ENCODE measurements around the gene GPRIN3. TPM values are rescaled to one million over a fixed set of nuclear protein-coding genes. Genes with fewer than 3 reads are reported as not detected.

GPRIN3 gene
- total and polyA plus RNA-seq, 2 experiments from 2014 or later, result 0.01 TPM; not detected in 1

DNA sequence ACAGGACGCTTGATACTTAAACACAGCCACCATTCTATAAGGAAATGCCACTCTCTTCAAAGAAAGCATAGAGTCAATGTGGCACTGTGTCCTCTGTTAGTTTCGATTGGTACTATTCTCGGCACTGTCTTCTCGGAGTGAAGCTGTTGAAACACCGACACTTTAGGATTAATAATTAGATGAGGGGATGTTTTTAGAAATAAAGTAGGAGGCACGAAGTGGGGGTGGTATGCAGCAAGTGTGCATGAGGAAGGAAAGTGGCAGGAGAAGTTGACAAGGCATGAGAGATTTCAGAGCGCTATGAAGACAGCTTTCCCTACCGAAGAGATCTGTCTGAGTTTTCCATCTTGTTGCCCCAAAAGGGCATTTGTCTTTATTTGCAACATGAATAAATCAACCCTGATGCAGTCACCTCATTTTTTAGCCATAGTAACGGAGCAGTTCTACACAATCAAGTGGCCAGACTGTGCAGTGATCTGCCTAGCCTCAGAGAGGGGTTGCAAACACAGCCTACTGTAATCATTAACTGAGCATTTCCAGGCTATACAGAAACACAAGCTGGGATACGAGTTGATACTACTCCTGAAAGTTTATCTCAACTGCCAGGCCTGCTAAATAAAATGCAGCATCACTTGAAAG is 8.3 kb downstream of the GPRIN3 start:
- Histone ChIP-seq H3K79me2 (ENCODE audit: insufficient read depth) (no peaks in the 10 kb centered on the region), H3K36me3 (ENCODE audit: low read depth) (no peaks in the 10 kb centered on the region), H3K4me3 (no peak overlapping the region), H3K27ac (no peak overlapping the region), H4K20me1 (ENCODE audit: insufficient read depth) (no peaks in the 10 kb centered on the region), H3K4me2 (ENCODE audit: unreplicated experiment) (peak overlapping the region; percentile 11), H2AFZ (no peak overlapping the region), H3K9ac (no peak overlapping the region), H3K9me2 (ENCODE audit: insufficient read depth) (no peaks in the 10 kb centered on the region), H3K27me3 (replicated peaks; ENCODE audit: insufficient read depth) (no peaks in the 10 kb centered on the region), H3K4me1 (ENCODE audit: insufficient read depth) (peaks cover 13% of the 10 kb centered on the region), H3K9me3 (ENCODE audit: low read depth) (no peaks in the 10 kb centered on the region), H3F3A (ENCODE audit: insufficient read depth) (no peaks in the 10 kb centered on the region)
- WGBS, 2 experiments (ENCODE audit: low coverage in 1 of 2, low lambda C conversion rate in 2 of 2, missing lambda C conversion rate in 2 of 2), result 73 to 78% methylated on average over 10 of the region's 10 CpGs
- DNase-seq, result no peak
- in situ Hi-C loops (cut with MboI), result no loop called here
- no peak for TF ChIP-seq EZH2 (IDR thresholded peaks at IDR 0.05; ENCODE audit: insufficient read depth, poor library complexity, severe bottlenecking)
- no peak for TF ChIP-seq EZH2phosphoT487 (IDR thresholded peaks at IDR 0.05; ENCODE audit: insufficient read depth, low read depth)

DNA sequence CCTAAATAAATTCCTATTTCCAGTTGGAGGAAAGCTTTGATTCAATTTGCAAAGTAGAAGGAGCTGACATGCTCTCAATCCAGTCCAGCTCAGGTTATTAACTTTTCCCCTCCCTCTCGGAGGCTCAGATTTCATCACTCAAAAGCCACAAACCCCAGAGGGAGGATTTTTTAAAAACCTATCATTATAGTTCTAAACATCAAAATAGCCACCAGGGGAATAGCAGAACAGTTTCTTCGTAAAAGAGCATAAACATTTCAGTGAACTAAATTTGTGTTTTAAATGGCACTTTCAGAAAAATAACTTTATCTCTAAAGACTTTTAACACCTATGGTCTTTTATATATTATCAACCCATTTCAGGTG is 8.8 kb downstream of the GPRIN3 start:
- H3K9ac ChIP-seq, result no peak overlapping the region
- H3K9me2 ChIP-seq (ENCODE audit: insufficient read depth), result no peaks in the 10 kb centered on the region
- H4K20me1 ChIP-seq (ENCODE audit: insufficient read depth), result no peaks in the 10 kb centered on the region
- H3K79me2 ChIP-seq (ENCODE audit: insufficient read depth), result no peaks in the 10 kb centered on the region
- no peaks in the 10 kb centered on the region for H3K36me3 ChIP-seq (ENCODE audit: low read depth)
- 3 to 5% methylated on average over 2 of the region's 2 CpGs for WGBS, 2 experiments (ENCODE audit: low coverage in 1 of 2, low lambda C conversion rate in 2 of 2, missing lambda C conversion rate in 2 of 2)
- no peaks in the 10 kb centered on the region for H3K27me3 ChIP-seq (replicated peaks; ENCODE audit: insufficient read depth)
- no peaks in the 10 kb centered on the region for H3F3A ChIP-seq (ENCODE audit: insufficient read depth)
- TF ChIP-seq EZH2phosphoT487 (IDR thresholded peaks at IDR 0.05; ENCODE audit: insufficient read depth, low read depth) (no peak), EZH2 (IDR thresholded peaks at IDR 0.05; ENCODE audit: insufficient read depth, poor library complexity, severe bottlenecking) (no peak)
- peaks cover 13% of the 10 kb centered on the region for H3K4me1 ChIP-seq (ENCODE audit: insufficient read depth)
- H2AFZ ChIP-seq, result no peak overlapping the region
- H3K27ac ChIP-seq, result no peak overlapping the region
- H3K9me3 ChIP-seq (ENCODE audit: low read depth), result no peaks in the 10 kb centered on the region
- peak; percentile 66 for DNase-seq
- H3K4me2 ChIP-seq (ENCODE audit: unreplicated experiment), result peak overlapping the region; percentile 11
- no peak overlapping the region for H3K4me3 ChIP-seq
- in situ Hi-C loops (cut with MboI), result no loop called here

DNA sequence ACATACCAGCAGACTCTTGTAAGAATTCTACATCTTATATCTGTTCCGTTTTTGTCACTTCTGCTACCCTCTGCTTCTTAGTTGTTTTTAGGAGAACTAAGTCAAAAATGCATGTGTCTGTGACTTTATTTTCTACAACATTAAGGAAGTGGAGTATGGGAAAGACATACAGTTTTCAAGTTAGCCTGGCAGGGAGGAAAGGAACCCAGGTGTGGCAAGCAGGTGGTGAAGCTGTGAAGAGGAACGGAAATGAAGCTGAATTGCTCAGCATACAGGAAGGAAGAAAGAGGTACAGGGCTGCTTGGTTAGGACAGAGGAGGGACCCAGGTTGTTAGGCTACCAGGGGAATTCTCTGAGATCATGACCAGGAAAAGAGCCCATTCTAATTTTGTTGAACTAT is 9.4 kb downstream of the GPRIN3 start:
- no peak for DNase-seq
- WGBS, 2 experiments (ENCODE audit: low coverage in 1 of 2, low lambda C conversion rate in 2 of 2, missing lambda C conversion rate in 2 of 2), result 60 to 63% methylated on average over 2 of the region's 2 CpGs
- H4K20me1 ChIP-seq (ENCODE audit: insufficient read depth), result no peaks in the 10 kb centered on the region
- H3K4me3 ChIP-seq, result no peak overlapping the region
- in situ Hi-C loops (cut with MboI), result no loop called here
- H3K9me2 ChIP-seq (ENCODE audit: insufficient read depth), result no peaks in the 10 kb centered on the region
- TF ChIP-seq EZH2 (IDR thresholded peaks at IDR 0.05; ENCODE audit: insufficient read depth, poor library complexity, severe bottlenecking) (no peak), EZH2phosphoT487 (IDR thresholded peaks at IDR 0.05; ENCODE audit: insufficient read depth, low read depth) (no peak)
- no peaks in the 10 kb centered on the region for H3K9me3 ChIP-seq (ENCODE audit: low read depth)
- H3K27ac ChIP-seq, result no peak overlapping the region
- H3F3A ChIP-seq (ENCODE audit: insufficient read depth), result no peaks in the 10 kb centered on the region
- no peaks in the 10 kb centered on the region for H3K36me3 ChIP-seq (ENCODE audit: low read depth)
- peaks cover 13% of the 10 kb centered on the region for H3K4me1 ChIP-seq (ENCODE audit: insufficient read depth)
- H3K79me2 ChIP-seq (ENCODE audit: insufficient read depth), result no peaks in the 10 kb centered on the region
- no peak overlapping the region for H3K4me2 ChIP-seq (ENCODE audit: unreplicated experiment)
- no peak overlapping the region for H2AFZ ChIP-seq
- no peak overlapping the region for H3K9ac ChIP-seq
- H3K27me3 ChIP-seq (replicated peaks; ENCODE audit: insufficient read depth), result no peaks in the 10 kb centered on the region

DNA sequence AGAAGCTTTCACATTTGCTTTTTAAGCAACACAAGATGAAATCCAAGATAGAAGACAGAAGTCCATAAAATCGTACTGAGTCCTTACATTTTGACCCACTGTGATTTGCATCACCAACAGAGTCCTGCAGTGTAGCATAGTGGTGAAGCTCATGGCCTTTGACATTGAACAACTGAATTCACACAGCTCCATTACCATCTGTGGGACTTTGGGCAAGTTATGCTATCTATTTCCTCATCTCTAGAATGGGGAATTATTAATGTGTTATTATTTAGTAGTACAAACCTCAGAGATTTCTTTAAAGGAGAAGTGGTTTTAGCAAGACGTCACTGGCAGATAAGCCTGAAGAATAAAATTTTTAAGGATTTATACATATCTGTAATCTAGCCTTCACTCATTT is 10.7 kb downstream of the GPRIN3 start:
- no peak overlapping the region for H2AFZ ChIP-seq
- H3K9me3 ChIP-seq (ENCODE audit: low read depth), result no peaks in the 10 kb centered on the region
- H3K79me2 ChIP-seq (ENCODE audit: insufficient read depth), result no peaks in the 10 kb centered on the region
- no peak for DNase-seq
- in situ Hi-C loops (cut with MboI), result no loop called here
- H4K20me1 ChIP-seq (ENCODE audit: insufficient read depth), result no peaks in the 10 kb centered on the region
- no peak overlapping the region for H3K27ac ChIP-seq
- no peak overlapping the region for H3K4me2 ChIP-seq (ENCODE audit: unreplicated experiment)
- TF ChIP-seq EZH2 (IDR thresholded peaks at IDR 0.05; ENCODE audit: insufficient read depth, poor library complexity, severe bottlenecking), result no peak
- TF ChIP-seq EZH2phosphoT487 (IDR thresholded peaks at IDR 0.05; ENCODE audit: insufficient read depth, low read depth), result no peak
- no peaks in the 10 kb centered on the region for H3K27me3 ChIP-seq (replicated peaks; ENCODE audit: insufficient read depth)
- H3K9me2 ChIP-seq (ENCODE audit: insufficient read depth), result no peaks in the 10 kb centered on the region
- H3K9ac ChIP-seq, result no peak overlapping the region
- 87 to 95% methylated on average over 2 of the region's 2 CpGs for WGBS, 2 experiments (ENCODE audit: low coverage in 1 of 2, low lambda C conversion rate in 2 of 2, missing lambda C conversion rate in 2 of 2)
- H3K4me3 ChIP-seq, result no peak overlapping the region
- no peaks in the 10 kb centered on the region for H3F3A ChIP-seq (ENCODE audit: insufficient read depth)
- peaks cover 13% of the 10 kb centered on the region for H3K4me1 ChIP-seq (ENCODE audit: insufficient read depth)
- no peaks in the 10 kb centered on the region for H3K36me3 ChIP-seq (ENCODE audit: low read depth)

DNA sequence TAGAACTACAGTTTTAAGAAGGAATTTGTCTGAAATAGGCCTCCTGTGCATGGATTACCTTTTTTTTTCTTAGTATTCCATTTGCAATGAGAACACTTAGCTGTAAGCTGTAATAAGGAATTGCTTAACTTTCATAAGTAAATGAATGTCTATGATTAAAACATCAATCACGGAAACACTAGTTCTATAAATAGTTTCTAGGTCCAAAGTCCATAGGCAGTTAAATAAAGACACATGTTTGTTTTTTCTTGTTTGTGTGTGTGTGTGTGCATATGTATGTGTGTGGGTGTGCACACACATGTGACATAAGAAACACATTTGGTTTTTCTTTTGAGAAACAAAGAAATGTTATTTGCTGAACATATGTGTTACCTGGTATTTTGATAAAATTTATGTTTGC is 11.2 kb downstream of the GPRIN3 start:
- in situ Hi-C loops (cut with MboI), result no loop called here
- Histone ChIP-seq H3K36me3 (ENCODE audit: low read depth) (no peaks in the 10 kb centered on the region), H3K9me2 (ENCODE audit: insufficient read depth) (no peaks in the 10 kb centered on the region), H3K4me3 (no peak overlapping the region), H4K20me1 (ENCODE audit: insufficient read depth) (no peaks in the 10 kb centered on the region), H3K79me2 (ENCODE audit: insufficient read depth) (no peaks in the 10 kb centered on the region), H3K9me3 (ENCODE audit: low read depth) (no peaks in the 10 kb centered on the region), H2AFZ (no peak overlapping the region), H3K4me2 (ENCODE audit: unreplicated experiment) (no peak overlapping the region), H3K9ac (no peak overlapping the region), H3K27me3 (replicated peaks; ENCODE audit: insufficient read depth) (no peaks in the 10 kb centered on the region), H3F3A (ENCODE audit: insufficient read depth) (no peaks in the 10 kb centered on the region), H3K4me1 (ENCODE audit: insufficient read depth) (peaks cover 13% of the 10 kb centered on the region), H3K27ac (no peak overlapping the region)
- TF ChIP-seq EZH2phosphoT487 (IDR thresholded peaks at IDR 0.05; ENCODE audit: insufficient read depth, low read depth) (no peak), EZH2 (IDR thresholded peaks at IDR 0.05; ENCODE audit: insufficient read depth, poor library complexity, severe bottlenecking) (no peak)
- no peak for DNase-seq
- WGBS, 2 experiments (ENCODE audit: low coverage in 1 of 2, low lambda C conversion rate in 2 of 2, missing lambda C conversion rate in 2 of 2), result 16 to 31% methylated on average over 1 of the region's 1 CpG

Measured in GM23248 (cell line).